Parathyroid adenoma (tissue), 2 donors: ENCODE data around the gene IMMP2L.

Experiments used
- H2AFZ ChIP-seq: fragments of 300-600 bp; sonication (generic); one replicate; pipeline ENCODE4 v1.7.0; 2017; ENCODE audit warnings: antibody characterized with exemption, mild to moderate bottlenecking
- H3K27ac ChIP-seq: fragments of 300-600 bp; sonication (generic); one replicate; pipeline ENCODE4 v1.7.0; 2017
- H3K27me3 ChIP-seq: fragments of 300-600 bp; sonication (generic); one replicate; pipeline ENCODE4 v1.7.0; 2017; ENCODE audit warnings: low read length; ENCODE audit not compliant: control insufficient read depth, insufficient read depth
- H3K36me3 ChIP-seq: fragments of 300-600 bp; sonication (generic); one replicate; pipeline ENCODE4 v1.7.0; 2017; ENCODE audit warnings: low read length; ENCODE audit not compliant: control insufficient read depth, insufficient read depth
- H3K4me1 ChIP-seq: fragments of 300-600 bp; sonication (generic); one replicate; pipeline ENCODE4 v1.7.0; 2017; ENCODE audit warnings: control low read depth
- H3K4me2 ChIP-seq: fragments of 300-600 bp; sonication (generic); one replicate; pipeline ENCODE4 v1.7.0; 2017; ENCODE audit warnings: low read length
- H3K4me3 ChIP-seq: fragments of 300-600 bp; sonication (generic); one replicate; pipeline ENCODE4 v1.7.0; 2017; ENCODE audit warnings: low read depth, low read length
- H3K79me2 ChIP-seq: fragments of 300-600 bp; sonication (generic); one replicate; pipeline ENCODE4 v1.7.0; 2017; ENCODE audit warnings: control low read depth
- H3K9ac ChIP-seq: fragments of 300-600 bp; sonication (generic); one replicate; pipeline ENCODE4 v1.7.0; 2017; ENCODE audit warnings: mild to moderate bottlenecking
- H3K9me3 ChIP-seq: fragments of 300-600 bp; sonication (generic); one replicate; pipeline ENCODE4 v1.7.0; 2017; ENCODE audit warnings: low read length; ENCODE audit not compliant: control insufficient read depth
- CTCF ChIP-seq: fragments of 300-600 bp; sonication (generic); IDR thresholded peaks from one replicate; pipeline ENCODE4 v1.7.0; 2017; ENCODE audit warnings: antibody characterized with exemption, mild to moderate bottlenecking
- donor health status: primary hyperparathyroidism.

IMMP2L gene

GRCh38 chr7:110626414-110626813, 935.9 kb downstream of the IMMP2L start:
- Histone ChIP-seq H3K79me2 (no peaks in the 10 kb centered on the region), H3K9ac (no peak overlapping the region), H3K9me3 (no peaks in the 10 kb centered on the region), H3K36me3 (no peaks in the 10 kb centered on the region), H3K4me3 (no peak overlapping the region), H3K4me2 (no peak overlapping the region), H2AFZ (no peak overlapping the region), H3K4me1 (no peaks in the 10 kb centered on the region), H3K27ac (no peak overlapping the region), H3K27me3 (no peaks in the 10 kb centered on the region)
- TF ChIP-seq CTCF = no peak

- TF ChIP-seq CTCF = no peak
- Histone ChIP-seq H3K4me2 (no peak overlapping the region), H3K9ac (no peak overlapping the region), H3K79me2 (no peaks in the 10 kb centered on the region), H2AFZ (no peak overlapping the region), H3K4me3 (no peak overlapping the region), H3K36me3 (no peaks in the 10 kb centered on the region), H3K9me3 (no peaks in the 10 kb centered on the region), H3K4me1 (no peaks in the 10 kb centered on the region), H3K27ac (no peak overlapping the region), H3K27me3 (no peaks in the 10 kb centered on the region)
Observed at GRCh38 chr7:110625294-110625693, 937.0 kb downstream of the IMMP2L start.

- Histone ChIP-seq H2AFZ (no peak overlapping the region), H3K4me3 (no peak overlapping the region), H3K27me3 (no peaks in the 10 kb centered on the region), H3K9me3 (no peaks in the 10 kb centered on the region), H3K4me1 (no peaks in the 10 kb centered on the region), H3K4me2 (no peak overlapping the region), H3K9ac (no peak overlapping the region), H3K79me2 (no peaks in the 10 kb centered on the region), H3K27ac (no peak overlapping the region), H3K36me3 (no peaks in the 10 kb centered on the region)
- no peak for TF ChIP-seq CTCF
Observed at GRCh38 chr7:110623436-110623835, 938.9 kb downstream of the IMMP2L start.

GRCh38 chr7:110621289-110621688, 941.0 kb downstream of the IMMP2L start:
- H3K36me3 ChIP-seq = no peaks in the 10 kb centered on the region
- no peak overlapping the region for H3K27ac ChIP-seq
- H3K79me2 ChIP-seq = no peaks in the 10 kb centered on the region
- no peaks in the 10 kb centered on the region for H3K4me1 ChIP-seq
- no peak overlapping the region for H3K4me2 ChIP-seq
- H2AFZ ChIP-seq = no peak overlapping the region
- H3K27me3 ChIP-seq = no peaks in the 10 kb centered on the region
- no peaks in the 10 kb centered on the region for H3K9me3 ChIP-seq
- H3K9ac ChIP-seq = no peak overlapping the region
- TF ChIP-seq CTCF = no peak
- H3K4me3 ChIP-seq = no peak overlapping the region

- H3K79me2 ChIP-seq = no peaks in the 10 kb centered on the region
- no peak overlapping the region for H3K9ac ChIP-seq
- H3K27ac ChIP-seq = no peak overlapping the region
- H3K4me3 ChIP-seq = no peak overlapping the region
- H3K4me1 ChIP-seq = no peaks in the 10 kb centered on the region
- H2AFZ ChIP-seq = no peak overlapping the region
- H3K36me3 ChIP-seq = no peaks in the 10 kb centered on the region
- H3K4me2 ChIP-seq = no peak overlapping the region
- H3K27me3 ChIP-seq = no peaks in the 10 kb centered on the region
- no peak for TF ChIP-seq CTCF
- no peaks in the 10 kb centered on the region for H3K9me3 ChIP-seq
Observed at GRCh38 chr7:110620110-110620735, 942.1 kb downstream of the IMMP2L start.
